Esophagus mucosa (tissue), 1 donor: ENCODE results near the gene SLC41A1. TPM values are rescaled to one million over a fixed set of nuclear protein-coding genes. Genes with fewer than 3 reads are reported as not detected.
A peak's percentile ranks its signal among the peaks of the same experiment; 100 is the strongest.
"Not testable (repeated sequence)": the region's sequence is repeated elsewhere in the genome, so short reads cannot be mapped to it uniquely, and the experiment has no call there.

Source experiments
- ATAC-seq: fragments of 200-7000 bp; cut with Tn5 transposase; one replicate; pipeline ENCODE4 v1.9.1; 2020
- total RNA-seq: library from RNA; stranded (reverse); gene quantifications from one replicate; pipeline ENCODE4 v1.2.4, GENCODE V29; 2023
- donor health status: DM: yes; HTN: yes; CAD: no.

The SLC41A1 gene
- 7.2 TPM for total RNA-seq

DNA sequence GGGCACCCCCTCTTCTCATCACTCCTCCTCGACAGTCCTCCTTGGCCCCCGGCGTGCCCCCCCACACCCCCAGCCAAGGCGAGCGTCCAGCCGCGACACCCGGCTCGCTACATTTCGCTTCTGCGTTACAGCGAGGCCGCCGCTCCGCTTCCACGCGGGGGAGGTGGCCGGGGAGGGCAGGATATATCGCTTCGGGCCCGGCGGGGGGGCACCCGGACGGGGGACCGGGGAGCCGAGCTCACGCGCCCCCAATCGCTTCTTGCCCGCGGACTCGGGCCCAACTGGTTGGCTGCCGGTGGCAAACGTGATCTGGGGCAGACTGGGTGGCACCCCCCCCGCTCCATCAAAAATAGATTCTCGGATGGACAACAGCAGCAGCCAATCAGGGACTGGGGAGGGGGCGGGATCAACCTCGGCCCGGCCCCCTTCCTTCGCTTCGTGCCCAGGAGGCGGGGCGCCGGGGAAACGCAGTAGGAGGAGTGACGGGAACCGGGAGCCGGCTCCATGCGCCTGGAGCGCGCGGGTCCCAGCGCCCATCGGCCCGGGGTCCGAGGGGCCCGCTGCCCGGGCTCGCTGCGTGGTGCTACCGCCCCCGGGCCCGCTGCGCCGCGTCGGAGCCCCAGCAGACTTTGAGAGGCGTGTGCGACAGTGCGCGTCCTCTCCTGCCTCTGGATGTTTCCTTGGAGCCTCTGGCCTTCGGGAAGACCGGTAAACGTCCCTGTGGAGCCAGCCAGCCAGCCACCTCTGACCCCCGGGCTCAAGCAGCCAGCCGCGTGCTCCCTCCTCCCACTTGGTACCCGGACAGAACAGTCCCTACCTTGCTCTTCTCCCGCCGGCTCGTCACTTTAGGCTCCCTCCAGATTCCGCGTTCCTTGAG lies at the start of gene SLC41A1:
SLC41A1 (minus strand) TSS at position 321 of the 877 bp plus-strand sequence. CDS start 2,757 bp downstream, outside the sequence.
- ATAC-seq = peak; percentile 97

DNA sequence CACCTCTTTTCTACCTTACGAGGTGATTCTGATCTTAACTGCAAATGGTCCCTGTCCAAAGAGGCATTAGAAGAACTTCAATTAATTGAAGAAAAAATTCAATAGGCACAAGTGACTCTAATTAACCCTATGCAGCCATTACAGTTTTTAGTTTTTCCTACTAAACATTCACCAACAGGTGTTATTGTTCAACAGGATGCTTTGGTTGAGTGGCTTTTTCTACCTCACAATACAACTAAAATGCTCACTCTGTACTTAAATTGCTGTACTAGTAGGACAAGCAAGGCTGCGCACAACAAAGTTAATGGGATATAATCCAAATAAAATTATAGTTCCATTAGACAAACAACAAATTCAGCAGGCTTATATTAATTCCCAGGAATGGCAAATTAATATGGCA lies 48.5 kb upstream of the SLC41A1 start:
- ATAC-seq = no peak

DNA sequence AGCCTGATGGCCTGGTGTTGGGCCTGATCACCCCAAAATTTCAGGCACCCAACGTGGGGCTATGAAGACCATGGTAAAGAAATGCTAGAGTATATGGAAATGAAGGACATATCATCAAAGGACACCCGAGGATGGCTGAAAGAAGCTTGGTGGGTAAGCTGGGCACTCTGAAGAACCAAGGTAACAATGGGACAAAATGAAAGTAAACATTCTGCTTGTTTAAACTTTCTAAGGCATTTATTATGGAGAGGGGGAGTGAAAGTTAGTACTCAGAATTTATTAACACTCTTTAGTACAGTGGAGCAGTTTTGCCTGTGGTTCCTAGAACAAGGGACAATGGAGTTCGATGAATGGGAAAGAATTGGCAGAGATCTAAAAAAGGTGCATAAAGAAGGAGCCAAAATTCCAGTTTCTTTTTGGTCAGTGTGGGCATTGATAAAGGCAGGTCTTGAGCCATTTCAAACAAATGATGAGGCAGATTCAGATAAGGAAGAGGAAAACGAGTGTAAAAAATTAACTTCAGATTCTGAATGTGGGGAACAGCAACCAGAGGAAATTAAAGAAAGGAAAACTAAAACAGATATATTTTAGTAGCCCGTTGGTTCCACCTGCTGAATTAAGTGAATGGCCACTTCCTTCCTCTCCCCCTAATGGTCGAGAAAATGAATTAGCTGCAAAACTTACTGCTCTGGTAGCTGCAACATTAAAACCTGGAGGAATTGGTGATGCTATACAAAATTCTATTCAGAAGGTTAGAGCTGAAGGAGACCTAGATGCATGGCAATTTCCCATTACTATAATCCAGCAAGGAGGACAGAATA lies 45.4 kb upstream of the SLC41A1 start:
- no peak for ATAC-seq

DNA sequence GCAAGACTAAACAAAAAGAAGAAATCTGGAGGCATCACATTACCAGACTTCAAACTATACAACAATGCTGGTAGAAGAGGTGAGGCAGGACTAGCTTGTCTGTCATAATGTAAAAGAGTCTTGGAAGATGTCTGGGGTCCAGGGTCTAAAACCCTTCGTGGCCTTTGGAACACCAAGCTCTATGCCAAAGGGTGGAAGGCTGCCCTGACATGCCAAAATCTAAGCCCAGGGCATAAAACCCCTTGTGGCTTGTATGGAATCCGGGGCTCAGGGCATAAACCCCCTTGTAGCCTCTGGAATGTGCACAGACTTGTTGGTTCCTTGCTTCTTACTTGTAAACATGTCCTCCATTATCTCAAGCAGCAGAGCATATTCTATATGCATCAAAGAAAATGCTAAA lies 44.5 kb upstream of the SLC41A1 start:
- not testable (repeated sequence) for ATAC-seq

DNA sequence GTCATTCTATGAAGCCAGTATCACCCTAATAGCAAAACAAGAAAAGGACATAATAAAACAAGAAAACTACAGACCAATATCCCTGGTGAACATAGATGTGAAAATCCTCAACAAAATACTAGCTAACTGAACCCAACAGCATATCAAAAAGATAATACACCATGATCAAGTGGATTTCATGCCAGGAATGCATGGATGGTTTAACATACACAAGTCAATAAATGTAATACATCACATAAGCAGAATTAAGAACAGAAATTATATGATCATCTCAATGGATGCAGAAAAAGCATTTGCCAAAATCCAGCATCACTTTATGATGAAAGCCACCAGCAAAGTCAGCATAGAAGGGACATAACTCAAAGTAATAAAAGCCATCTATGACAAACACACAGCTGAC lies 43.4 kb upstream of the SLC41A1 start:
- no peak for ATAC-seq

DNA sequence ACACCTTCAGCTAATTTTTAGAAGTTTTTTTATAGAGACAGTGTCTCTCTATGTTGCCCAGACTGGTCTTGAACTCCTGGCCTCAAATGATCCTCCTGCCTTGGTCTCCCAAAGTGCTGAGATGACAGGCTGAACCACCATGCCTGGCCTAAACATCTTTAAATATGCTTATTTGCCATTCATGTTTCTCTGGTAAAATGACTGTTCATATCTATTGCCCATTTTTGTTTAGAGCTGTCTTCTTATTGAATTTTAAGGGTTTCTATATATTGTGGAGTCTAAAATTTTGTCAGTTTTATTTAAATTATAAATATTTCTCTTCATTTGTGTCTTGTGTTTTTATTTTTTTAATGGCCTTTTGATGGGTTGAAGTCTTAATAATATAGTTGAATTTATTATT lies 40.0 kb upstream of the SLC41A1 start:
- no peak for ATAC-seq

DNA sequence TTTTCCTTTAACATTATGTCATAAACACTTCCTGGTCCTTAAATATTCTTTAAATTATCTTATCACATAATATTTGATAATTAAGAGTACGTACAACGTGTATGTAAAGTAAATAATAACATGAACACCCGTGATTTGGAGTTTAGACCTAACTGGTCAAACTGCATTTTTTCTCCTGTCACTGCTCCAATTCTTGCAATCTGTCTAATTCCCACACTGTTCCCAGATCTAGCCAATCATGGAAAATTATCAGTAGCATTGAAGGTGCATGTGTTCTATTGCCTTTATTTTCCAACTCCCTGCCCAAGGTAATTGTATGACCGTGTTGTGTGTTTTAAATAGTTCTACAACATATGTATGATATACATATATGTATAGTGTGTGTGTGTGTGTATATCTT lies 39.0 kb upstream of the SLC41A1 start:
- no peak for ATAC-seq

DNA sequence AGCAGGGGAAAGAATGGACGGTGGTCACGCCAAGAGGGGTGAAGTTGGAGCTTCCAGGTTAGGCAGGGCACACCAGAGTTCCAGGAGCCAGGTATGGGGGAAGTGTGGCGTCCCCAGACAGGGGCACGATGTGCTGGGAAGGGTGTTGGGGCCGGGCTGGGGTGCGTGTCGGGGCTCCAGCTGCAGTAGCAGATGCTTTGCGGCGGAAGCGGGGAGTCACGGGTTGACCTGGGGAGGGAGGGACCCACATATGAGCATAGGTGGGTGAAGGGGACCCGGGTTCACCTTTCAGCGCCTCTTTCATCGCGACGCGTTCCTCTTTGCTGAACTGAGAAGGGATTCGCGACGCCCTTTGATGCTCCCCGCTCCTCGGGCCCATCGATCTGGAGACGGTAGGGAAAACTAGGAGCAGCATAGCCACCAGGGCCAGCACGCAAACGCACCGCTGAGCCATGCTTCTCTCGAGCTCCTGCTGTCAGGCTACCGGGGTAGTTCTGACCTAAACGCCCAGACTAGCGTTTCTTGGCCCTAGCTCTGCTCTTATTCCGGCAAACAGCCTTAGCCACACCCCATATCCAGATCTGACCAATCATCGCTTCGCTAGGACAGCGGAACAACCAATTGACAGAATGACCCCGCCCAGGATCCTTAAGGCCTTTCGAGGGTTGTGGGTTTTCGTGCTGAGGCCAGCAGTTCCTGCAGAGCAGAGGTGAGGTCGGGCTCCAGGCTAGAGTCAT lies 36.8 kb upstream of the SLC41A1 start, which contains the start of gene PM20D1:
PM20D1 (minus strand) TSS at position 514 of the 737 bp plus-strand sequence; CDS start at position 454, 60 bp downstream.
- ATAC-seq = peak; percentile 91

DNA sequence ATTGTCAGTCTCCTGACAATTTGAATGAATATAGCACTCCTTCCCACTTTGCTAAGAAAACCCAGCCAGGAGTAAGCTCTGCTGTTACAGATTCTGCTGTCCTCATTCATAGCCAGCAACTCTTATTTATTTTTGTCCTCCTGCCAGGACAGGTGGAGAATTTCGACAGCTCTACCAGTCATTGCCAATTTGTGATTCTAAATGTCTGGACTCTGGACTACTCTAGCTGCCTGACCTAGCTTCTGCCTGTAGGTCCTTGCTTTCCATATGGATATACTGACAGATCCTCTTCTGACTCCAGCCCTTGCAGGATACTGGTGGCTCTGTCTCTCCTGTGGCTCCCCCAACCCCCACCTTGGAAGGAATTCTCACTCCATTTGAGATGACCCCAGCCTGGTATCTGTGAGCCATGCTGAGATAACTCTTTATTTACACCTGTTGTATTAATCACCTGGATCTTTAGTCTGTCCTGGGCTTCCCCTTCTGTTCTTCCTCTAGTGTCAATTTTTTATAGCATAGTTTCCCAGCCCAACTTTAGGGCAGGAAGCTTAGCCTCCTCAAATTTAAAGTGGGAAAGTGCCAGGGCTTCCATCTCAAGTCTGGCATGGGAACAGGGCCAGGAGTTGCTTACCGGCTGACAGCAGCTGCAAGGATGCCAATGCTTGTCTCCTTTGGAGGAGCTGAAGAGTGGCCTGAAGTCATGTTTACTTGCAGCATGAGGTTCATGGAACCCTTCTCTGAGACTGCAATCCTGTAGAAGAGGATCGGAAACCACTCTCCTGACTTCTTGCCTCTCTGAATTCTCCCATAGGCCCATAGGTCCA lies 30.2 kb upstream of the SLC41A1 start:
- no peak for ATAC-seq

DNA sequence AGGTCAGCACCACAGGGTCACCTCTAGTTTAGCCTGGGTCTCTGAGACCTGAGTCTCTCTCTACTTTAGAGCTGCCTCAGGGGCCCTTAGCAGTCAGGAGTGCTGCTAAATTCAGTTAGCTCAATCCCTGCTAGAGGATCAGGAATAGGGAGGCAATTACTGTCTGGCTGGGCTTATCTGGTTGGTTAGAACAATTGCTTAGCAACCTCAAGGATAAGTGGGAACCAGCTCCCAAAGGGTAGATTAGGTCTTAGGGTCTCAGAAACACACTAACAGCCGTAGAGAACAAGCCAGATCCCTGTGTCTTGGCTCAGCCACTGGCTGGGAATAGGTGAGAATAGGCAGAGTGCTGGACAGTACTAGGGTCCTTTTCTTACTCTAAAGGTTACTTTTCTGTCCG lies 29.2 kb upstream of the SLC41A1 start:
- ATAC-seq = no peak

DNA sequence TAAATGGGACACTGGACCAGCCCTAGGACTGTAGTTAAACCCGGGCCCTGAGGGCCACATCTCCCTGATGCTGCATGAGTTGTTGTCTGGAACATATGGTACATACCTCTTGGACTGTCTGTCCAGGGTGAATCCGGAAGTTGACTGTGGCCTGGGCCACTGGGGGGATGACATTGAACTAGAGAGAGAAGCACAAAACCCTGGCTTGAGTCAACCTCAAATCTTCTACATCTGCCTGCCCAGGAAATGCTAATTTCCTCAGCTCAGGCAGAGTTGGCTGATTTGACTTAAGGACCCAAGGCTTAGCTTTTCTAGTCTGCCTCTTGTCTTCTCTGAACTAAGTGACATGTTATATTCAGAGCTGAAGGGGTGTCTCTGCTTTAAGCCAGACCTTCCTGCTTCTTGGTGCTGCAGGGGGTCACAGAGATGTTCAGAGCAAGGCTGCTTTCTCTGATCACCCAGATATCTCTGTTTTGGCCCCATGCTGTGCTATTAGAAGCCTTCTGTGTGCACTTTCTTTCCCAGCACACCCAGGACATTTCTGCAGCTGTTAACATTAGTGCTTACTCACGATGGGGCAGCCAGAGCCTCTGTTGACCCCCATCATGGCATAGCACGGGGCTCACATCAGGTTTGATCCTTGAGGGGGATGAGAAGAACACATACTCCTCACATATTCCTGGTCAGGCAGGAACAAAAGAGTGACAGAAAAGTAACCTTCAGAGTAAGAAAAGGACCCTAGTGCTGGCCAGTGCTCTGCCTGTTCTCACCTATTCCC lies 27.3 kb upstream of the SLC41A1 start:
- no peak for ATAC-seq

DNA sequence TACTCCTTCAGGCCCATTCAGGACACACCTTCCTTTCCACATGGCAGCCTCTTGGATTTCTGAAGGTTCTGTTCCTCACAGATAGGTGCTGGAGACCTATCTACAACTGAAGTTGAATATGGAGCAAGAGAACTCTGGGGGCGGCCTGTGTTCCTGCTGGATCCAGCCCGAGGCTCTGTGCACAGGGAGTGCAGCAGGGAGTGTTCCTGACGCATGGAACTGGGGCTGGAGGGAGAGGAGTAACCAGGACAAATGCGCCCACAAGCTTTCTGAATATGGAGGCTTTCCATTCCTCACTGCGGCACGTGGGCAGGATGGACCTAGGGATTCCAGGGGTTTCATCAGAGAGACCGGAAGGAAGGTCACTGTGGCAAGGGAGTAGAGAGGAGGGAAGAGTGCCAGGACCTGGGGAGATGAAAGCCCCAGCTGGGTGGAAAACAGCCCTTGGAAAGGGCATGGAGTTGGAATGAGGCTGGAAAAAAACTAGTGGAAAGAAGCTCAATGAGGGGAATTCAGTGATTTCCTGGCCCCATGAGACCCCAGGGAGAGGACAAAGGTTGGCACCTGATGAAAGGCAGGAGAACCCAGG lies 24.5 kb upstream of the SLC41A1 start:
- ATAC-seq = no peak

DNA sequence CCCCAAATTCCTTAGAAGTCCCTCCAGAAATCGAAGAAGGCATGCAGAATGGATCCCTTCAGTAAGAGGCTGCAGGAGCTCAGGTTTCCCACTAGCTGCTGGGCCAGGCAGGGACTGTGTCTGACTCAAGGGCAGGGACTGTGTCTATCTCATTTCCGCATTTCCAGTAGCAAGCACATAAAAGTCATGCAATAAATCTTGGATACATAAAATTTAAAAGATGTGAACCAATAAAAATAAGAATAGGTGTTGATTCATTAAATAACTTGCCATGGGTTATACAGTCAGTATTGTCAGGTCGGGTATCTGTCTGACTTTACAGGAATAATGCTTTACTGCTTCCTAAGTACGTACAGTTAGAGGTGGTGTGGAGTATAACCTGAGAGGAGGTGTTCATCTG lies 21.8 kb upstream of the SLC41A1 start:
- ATAC-seq = no peak

DNA sequence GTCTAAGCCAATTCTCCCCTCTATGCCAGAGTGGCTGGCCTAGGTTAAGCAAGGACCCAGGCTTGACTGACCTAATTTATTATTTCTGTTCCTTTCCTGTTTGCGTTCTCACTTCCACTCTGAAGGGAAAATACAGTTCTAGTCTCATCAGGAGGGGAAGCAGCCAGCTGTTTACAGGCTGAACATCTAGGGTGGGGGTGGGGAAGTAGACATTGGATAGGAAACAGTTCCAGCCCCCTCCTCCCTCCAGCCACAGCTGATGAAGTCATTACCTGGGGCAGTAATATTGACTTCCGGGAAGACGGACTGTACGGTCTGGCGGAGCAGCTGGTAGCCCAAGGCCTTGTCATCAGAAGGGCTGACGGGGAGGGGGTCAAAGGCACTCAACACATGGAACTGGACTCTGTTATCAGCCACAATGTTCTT lies 19.3 kb upstream of the SLC41A1 start:
- ATAC-seq = no peak

DNA sequence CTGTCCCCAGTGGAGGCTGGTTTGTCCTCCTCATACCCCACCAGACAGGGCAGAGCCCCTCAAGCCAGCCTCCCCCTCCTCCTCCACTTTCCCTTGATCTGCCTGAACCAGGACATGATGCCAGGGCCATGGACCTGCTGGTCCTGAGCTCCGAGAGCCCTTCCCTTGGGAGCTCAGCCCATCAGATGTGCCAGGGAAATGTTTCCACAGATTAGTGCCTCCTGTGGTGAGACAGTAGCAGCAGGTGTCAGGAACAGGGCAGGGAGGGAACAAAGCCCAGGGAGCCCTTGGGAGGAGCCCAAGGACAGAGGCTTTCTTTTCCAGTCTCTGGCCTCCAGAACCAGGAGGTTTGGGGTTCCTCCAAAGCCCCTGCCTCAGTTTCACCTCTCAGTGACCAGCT lies 14.6 kb upstream of the SLC41A1 start:
- ATAC-seq = no peak

DNA sequence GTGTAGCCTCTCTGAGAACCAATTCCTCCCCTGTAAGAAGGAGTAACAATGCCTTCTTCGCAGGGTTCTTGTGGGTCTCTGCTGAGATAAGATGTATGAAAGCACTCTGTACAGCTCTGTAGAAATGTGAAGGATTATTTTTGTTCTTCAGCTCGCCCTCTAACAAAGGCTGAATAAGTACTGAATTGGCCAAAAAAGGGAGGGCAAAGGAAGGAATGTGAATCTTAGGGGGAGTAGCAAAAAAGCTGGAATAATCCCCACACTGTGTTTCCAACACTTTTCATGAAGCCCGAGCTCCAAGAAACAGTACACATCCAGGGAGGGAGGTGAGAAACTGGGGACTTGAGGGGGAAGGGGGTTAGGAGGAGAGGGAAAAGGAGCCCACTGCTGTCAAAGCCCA lies 14.0 kb upstream of the SLC41A1 start:
- no peak for ATAC-seq

DNA sequence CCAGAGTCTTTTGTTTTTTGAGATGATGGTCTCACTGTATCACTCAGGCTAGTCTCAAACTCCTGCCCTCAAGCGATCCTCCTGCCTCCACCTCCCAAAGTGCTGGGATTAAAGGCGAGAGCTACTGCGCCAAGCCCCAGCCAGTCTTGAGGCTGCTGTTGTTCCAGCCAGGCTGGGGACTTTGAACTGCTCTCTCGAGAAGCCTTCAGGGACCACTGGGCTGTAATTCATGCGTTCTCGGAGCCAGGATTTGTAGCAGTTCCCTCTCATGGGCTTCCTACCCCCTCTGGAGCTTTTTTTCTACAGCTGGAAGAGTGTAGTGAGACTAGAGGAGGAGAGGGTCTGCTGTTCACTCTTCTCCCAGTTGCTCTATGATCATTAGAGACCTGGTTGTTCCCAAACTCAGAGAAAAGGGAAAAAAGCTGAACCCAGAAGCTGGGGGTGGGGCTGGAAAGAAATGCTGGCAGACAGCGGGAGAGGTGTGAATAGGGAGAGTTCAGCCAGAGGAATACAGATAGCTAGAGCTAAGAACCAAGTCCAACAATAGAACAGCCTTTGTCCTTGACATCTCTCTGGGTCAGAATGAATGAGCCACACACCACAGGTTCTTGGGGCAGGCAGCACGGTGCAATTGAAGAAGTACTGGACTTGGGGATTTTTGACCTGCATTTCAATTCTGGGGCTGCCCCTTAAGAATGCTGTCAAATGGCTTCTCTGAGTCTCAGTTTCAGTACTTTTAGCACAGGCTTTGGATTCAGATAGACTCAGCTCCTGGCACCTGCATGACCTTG lies 13.2 kb upstream of the SLC41A1 start:
- ATAC-seq = no peak

DNA sequence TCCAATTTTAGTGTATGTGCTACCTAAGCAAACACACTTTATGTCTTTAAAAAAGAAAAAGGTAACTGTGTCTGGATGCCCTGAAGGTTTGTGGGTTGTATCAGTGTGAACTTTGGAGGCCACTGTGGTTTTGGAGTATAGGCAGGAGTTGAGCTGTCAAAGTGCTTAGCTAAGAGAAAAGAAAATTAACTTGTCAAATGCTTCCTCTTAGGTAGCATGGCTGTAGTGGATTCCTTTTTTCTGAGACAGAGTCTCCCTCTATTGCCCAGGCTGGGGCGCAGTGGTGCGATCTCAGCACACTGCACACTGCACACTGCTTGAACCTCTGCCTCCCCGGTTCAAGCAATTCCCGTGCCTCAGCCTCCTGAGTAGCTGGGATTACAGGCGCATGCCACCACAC lies 11.2 kb upstream of the SLC41A1 start:
- ATAC-seq = no peak

DNA sequence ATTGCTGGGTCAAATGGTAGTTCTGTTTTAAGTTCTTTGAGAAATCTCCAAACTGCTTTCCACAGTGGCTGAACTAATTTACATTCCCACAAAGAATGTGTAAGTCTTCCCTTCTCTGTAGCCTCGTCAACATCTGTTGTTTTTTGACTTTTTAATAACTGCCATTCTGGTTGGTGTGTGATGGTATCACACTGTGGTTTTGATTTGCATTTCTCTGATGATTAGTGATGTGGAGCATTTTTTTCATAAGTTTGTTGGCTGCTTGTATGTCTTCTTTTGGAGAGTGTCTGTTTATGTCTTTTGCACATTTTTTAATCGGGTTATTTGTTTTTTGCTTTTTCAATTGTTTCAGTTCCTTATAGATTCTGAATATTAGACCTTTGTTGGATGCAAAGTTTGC lies 10.3 kb upstream of the SLC41A1 start:
- not testable (repeated sequence) for ATAC-seq

DNA sequence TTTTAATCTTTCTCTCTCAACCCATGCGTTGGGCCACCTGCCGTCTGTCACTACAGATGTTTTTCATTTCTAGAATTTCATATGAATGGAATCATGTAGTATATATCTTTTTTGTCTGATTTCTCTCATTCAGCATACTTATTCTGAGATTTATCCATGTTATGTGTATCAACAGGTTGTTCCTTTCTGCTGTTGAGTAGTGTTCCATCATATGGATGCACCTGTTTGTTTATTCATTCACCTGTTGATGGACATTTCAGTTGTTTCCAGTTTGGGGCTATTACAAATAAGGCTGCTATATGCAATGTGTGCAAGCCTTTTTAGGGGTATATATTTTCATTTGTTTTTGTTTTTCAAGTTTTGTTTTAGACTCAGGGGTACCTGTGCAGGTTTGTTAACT lies 9.4 kb upstream of the SLC41A1 start:
- no peak for ATAC-seq
